Ascending aorta (tissue), 2 donors: ENCODE results near the gene ATP5F1E. TPM values are rescaled to one million over a fixed set of nuclear protein-coding genes. Genes with fewer than 3 reads are reported as not detected.
A peak's percentile ranks its signal among the peaks of the same experiment; 100 is the strongest.
"Not testable (repeated sequence)": the region's sequence is repeated elsewhere in the genome, so short reads cannot be mapped to it uniquely, and the experiment has no call there.

Experiments
- DNase-seq, 2 donors: peaks; one replicate each; pipeline ENCODE4 v3.0.0-alpha.2; 2019; ENCODE audit warnings: low spot score in 2 of 2
- H3K27ac ChIP-seq, 2 donors: fragments of 200-600 bp; sonication (generic); one replicate each; pipeline ENCODE4 v1.5.1; 2016 to 2017; ENCODE audit warnings: mild to moderate bottlenecking in 1 of 2
- H3K27me3 ChIP-seq: fragments of 200-600 bp; sonication (generic); one replicate; pipeline ENCODE4 v1.5.1; 2017
- H3K36me3 ChIP-seq, 2 donors: fragments of 200-600 bp; sonication (generic); one replicate each; pipeline ENCODE4 v1.5.1; 2016
- H3K4me1 ChIP-seq, 2 donors: fragments of 200-600 bp; sonication (generic); one replicate each; pipeline ENCODE4 v1.5.1; 2016 to 2017; ENCODE audit warnings: mild to moderate bottlenecking in 1 of 2
- H3K4me3 ChIP-seq, 2 donors: fragments of 200-600 bp; sonication (generic); one replicate each; pipeline ENCODE4 v1.5.1; 2016 to 2017; ENCODE audit warnings: mild to moderate bottlenecking in 1 of 2
- H3K9me3 ChIP-seq, 2 donors: fragments of 200-600 bp; sonication (generic); one replicate each; pipeline ENCODE4 v1.5.1; 2016
- intact Hi-C: fragments of 100-400 bp; cut with DNase I; formaldehyde crosslinking; loops from one replicate; pipeline ENCODE4 v1.15.1; 2023
- total RNA-seq: library from RNA; depleted of rRNA; stranded (reverse); fragments of >200 nt; gene quantifications from one replicate; pipeline ENCODE4 v1.1.0, GENCODE V29; 2016
- TF ChIP-seq, protein P1 (sequence below), 3 experiments: fragments of 200-600 bp in 2 of 3; fragments of 450-650 bp in 1 of 3; sonication (generic) in 2 of 3; IDR thresholded peaks; one replicate each; pipeline ENCODE4 v1.5.1; 2016 to 2019; ENCODE audit warnings: antibody characterized with exemption in 3 of 3, mild to moderate bottlenecking in 1 of 3, moderate library complexity in 1 of 3

Gene ATP5F1E
- total RNA-seq, 1 donor from 2014 or later: 12.7 TPM

DNA sequence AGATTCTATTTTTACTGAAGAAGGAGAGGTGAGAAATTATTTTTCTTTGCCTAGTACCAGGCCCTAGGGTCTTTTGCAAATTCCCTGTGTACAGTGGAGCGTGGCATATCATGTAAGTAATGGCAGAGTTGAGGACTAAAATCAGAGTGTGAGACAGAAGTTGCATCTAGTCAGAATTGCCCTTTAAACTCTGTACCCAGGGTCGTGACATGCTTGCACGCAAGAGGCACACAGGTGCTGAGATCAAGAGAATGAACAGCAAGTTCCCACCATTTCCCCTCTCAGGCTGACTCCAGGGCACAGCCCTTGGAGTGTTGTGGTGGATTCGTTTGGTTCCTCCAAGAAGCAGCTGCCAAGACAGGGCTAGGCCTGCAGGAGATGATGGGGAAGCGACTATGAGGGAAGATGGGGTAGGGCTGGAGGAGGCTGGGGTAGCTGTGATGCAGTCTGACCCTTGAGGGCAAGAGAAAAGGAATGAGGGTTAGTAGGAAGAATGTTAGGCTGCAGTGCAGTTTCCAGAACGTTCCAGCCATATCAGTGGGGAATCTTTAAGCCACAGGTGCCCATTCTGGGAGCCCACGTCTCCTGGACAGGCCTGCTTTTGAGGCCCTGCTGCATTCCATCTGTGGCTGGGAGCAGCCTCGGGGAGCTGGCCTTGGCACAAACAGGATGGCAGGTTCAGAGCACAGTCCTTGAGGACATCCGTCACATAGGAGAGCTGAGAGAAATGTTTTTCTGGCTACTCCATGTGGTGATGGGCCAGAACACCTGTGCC, 44.2 kb downstream of the ATP5F1E start:
- Histone ChIP-seq H3K4me3 (no peak overlapping the region), H3K27me3 (no peaks in the 10 kb centered on the region), H3K27ac (no peak overlapping the region), H3K9me3 (no peaks in the 10 kb centered on the region), H3K4me1 (peaks cover 0 to 4% of the 10 kb centered on the region in 2 donors), H3K36me3 (peaks cover 48 to 67% of the 10 kb centered on the region in 2 donors)
- TF ChIP-seq, protein P1, sequence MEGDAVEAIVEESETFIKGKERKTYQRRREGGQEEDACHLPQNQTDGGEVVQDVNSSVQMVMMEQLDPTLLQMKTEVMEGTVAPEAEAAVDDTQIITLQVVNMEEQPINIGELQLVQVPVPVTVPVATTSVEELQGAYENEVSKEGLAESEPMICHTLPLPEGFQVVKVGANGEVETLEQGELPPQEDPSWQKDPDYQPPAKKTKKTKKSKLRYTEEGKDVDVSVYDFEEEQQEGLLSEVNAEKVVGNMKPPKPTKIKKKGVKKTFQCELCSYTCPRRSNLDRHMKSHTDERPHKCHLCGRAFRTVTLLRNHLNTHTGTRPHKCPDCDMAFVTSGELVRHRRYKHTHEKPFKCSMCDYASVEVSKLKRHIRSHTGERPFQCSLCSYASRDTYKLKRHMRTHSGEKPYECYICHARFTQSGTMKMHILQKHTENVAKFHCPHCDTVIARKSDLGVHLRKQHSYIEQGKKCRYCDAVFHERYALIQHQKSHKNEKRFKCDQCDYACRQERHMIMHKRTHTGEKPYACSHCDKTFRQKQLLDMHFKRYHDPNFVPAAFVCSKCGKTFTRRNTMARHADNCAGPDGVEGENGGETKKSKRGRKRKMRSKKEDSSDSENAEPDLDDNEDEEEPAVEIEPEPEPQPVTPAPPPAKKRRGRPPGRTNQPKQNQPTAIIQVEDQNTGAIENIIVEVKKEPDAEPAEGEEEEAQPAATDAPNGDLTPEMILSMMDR (IDR thresholded peaks at IDR 0.05): no peak
- intact Hi-C loops: no loop called here
- DNase-seq: peak in 1 of 2 donors; percentile 37

DNA sequence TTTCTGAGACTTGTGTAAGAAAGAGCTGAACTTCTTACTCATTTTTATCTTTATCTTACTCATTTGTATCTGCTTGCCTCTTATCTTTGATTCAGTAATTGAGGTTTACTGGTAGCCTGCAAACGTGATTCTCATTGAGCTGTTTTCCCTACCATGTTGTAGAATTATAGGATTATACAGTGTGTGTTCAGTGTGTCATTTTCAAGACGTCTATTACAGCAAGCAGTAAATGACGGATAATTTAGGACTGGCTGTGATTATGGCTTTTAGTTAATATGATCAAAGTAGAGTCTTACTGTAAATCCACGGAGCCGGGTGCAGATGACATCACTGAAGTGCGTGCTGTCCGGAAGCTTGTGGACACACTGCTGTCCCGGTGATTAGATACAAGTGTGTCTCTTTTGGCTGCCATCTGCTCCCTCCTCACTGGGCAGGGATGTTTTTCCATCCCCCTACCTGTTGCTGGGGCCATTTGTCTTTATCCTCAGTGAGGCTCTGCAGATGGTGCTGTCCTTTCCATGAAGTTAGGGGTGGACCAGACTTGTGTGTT, 45.1 kb downstream of the ATP5F1E start:
- peaks cover 42 to 60% of the 10 kb centered on the region in 2 donors for H3K36me3 ChIP-seq
- H3K4me3 ChIP-seq: no peak overlapping the region
- TF ChIP-seq, protein P1 (IDR thresholded peaks at IDR 0.05): no peak
- no peaks in the 10 kb centered on the region for H3K9me3 ChIP-seq
- no peaks in the 10 kb centered on the region for H3K27me3 ChIP-seq
- H3K4me1 ChIP-seq: peaks cover 3 to 12% of the 10 kb centered on the region in 2 donors
- H3K27ac ChIP-seq: no peak overlapping the region
- intact Hi-C loops: no loop called here
- peak in 1 of 2 donors; percentile 35 for DNase-seq

DNA sequence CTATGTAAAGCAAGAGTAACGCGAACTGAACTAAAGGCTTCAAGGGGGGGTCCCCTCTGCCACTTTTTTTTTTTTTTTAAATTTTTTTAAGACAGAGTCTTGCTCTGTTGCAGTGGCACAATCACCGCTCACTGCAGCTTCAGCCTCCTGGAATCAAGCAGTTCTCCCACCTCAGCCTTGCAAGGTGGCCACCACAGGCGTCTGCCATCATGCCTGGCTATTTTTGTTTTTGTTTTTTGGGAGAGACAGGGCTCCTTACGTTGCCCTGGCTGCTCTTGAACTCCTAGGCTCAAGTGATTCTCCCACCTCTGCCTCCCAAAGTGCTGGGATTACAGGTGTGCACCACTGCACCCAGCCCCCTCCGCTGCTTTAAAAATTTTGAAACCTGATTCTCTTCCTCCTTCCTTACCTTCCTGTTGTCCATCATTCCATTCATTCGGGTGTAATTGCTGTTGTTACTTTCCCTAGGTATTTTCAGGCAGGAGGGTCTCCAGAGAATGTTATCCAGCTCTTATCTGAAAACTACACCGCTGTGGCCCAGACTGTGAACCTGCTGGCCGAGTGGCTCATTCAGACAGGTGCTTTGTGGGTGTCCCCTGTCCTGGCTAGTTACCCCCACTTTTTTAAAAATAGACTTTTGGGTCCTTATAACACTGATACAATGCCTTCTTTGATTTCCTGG, 45.7 kb downstream of the ATP5F1E start:
- intact Hi-C loops: no loop called here
- Histone ChIP-seq H3K4me3 (no peak overlapping the region), H3K27ac (no peak overlapping the region), H3K27me3 (no peaks in the 10 kb centered on the region), H3K9me3 (no peaks in the 10 kb centered on the region), H3K4me1 (peaks cover 3 to 12% of the 10 kb centered on the region in 2 donors), H3K36me3 (peaks cover 37 to 54% of the 10 kb centered on the region in 2 donors)
- TF ChIP-seq, protein P1 (IDR thresholded peaks at IDR 0.05): no peak
- DNase-seq: peak in 1 of 2 donors; percentile 19

DNA sequence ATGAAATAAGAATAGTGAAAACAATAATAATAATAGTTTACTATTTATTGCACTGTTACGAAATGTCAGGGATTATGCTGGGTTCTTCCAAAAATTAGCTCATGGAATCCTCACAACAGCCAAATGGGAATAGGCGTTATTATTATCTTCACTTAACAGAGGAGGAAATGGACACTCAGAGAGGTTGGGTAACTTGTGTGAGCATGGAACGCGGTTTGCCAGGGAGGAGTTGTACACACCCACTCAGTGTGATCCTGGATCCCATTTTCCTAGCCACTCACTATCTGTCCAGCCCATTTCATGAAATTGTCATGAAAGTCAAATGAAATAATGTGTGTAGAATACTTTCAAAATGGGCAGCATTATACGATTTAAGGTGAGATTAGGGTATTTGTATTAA, 46.5 kb downstream of the ATP5F1E start:
- TF ChIP-seq, protein P1 (IDR thresholded peaks at IDR 0.05): no peak
- Histone ChIP-seq H3K9me3 (no peaks in the 10 kb centered on the region), H3K36me3 (peaks cover 30 to 46% of the 10 kb centered on the region in 2 donors), H3K4me3 (no peak overlapping the region), H3K27me3 (no peaks in the 10 kb centered on the region), H3K4me1 (peaks cover 3 to 13% of the 10 kb centered on the region in 2 donors), H3K27ac (no peak overlapping the region)
- intact Hi-C loops: no loop called here
- peak in 1 of 2 donors; percentile 57 for DNase-seq

DNA sequence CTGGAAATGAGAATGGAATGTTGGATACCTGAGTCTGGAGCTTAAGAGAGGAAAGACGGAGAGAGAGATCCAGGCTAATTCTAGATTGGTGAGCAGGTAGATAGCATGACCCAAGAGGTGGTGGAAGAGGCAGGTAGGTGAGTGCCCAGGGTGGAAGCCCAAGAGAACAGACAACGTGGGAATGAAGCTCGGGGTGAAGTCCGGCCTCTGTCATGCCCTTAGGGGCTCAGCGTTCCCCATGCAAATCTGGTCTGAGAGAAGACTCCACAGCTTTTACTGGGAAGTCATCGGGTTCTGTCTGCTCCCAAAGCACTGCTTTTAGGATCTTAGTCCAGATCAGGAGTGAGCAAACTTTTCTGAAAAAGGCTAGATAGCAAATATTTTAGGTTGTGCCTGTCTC, 47.4 kb downstream of the ATP5F1E start:
- Histone ChIP-seq H3K9me3 (no peaks in the 10 kb centered on the region), H3K27ac (peak overlapping the region in 1 of 2 donors; percentile 3)

DNA sequence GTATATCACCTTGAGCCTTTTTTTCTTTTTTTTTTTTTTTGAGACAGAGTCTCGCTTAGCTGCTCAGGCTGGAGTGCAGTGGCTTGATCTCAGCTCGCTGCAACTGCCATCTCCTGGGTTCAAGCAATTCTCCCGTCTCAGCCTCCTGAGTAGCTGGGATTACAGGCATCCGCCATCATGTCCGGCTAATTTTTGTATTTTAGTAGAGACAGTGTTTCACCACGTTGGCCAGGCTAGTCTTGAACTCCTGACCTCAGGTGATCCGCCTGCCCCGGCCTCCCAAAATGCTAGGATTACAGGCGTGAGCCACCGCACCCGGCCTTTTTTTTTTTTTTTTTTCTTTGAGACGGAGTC, 49.0 kb downstream of the ATP5F1E start:
- Histone ChIP-seq H3K4me1 (peaks cover 3 to 15% of the 10 kb centered on the region in 2 donors), H3K36me3 (peaks cover 11 to 20% of the 10 kb centered on the region in 2 donors)
- H3K9me3 ChIP-seq, H3K27me3 ChIP-seq, H3K27ac ChIP-seq, intact Hi-C loops, H3K4me3 ChIP-seq: not testable (repeated sequence)
- DNase-seq: peak in 1 of 2 donors; percentile 30

More for the DNA sequence above, 47.4 kb downstream of the ATP5F1E start:
- peaks cover 3 to 15% of the 10 kb centered on the region in 2 donors for H3K4me1 ChIP-seq
- intact Hi-C loops: no loop called here
- TF ChIP-seq, protein P1 (IDR thresholded peaks at IDR 0.05): no peak
- H3K36me3 ChIP-seq: peaks cover 21 to 36% of the 10 kb centered on the region in 2 donors
- H3K4me3 ChIP-seq: no peak overlapping the region
- H3K27me3 ChIP-seq: no peaks in the 10 kb centered on the region
- peak in 1 of 2 donors; percentile 31 for DNase-seq
